Activated T-cell treated with anti-CD3 and anti-CD28 coated beads, Interleukin-2, amount 50 U/mL, for 48 hours (primary cell): ENCODE results near the gene ERBB4.
"Not testable (repeated sequence)": the region's sequence is repeated elsewhere in the genome, so short reads cannot be mapped to it uniquely, and the experiment has no call there.

Experiments used
- DNase-seq, 2 experiments: peaks; one replicate each; pipeline ENCODE4 v3.0.0-alpha.2; 2020

ERBB4 gene

GRCh38 chr2:211665299-211665698 lies 873.3 kb downstream of the ERBB4 start:
- DNase-seq: no peak

GRCh38 chr2:211664321-211664720 lies 874.3 kb downstream of the ERBB4 start:
- DNase-seq: no peak

- no peak for DNase-seq
Observed at GRCh38 chr2:211654211-211654780, 884.3 kb downstream of the ERBB4 start.

DNA sequence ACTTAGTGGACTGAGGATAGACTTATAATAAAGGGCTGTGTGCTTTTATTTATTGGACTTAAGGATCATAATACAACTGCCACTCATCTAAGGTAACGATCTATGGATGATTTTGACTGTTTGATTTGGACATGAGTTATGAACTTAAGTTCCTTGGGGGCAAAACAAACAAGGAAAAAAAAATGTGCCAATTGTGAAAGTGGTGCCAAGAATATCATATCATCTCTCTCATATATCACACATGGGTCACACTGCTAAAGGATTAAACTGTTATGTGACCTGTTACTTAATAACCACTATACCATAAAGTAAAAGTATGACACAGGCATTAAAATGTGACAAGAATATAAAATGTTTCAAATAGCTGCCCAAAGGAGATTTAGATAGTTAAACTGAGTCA lies 886.3 kb downstream of the ERBB4 start:
- no peak for DNase-seq

DNA sequence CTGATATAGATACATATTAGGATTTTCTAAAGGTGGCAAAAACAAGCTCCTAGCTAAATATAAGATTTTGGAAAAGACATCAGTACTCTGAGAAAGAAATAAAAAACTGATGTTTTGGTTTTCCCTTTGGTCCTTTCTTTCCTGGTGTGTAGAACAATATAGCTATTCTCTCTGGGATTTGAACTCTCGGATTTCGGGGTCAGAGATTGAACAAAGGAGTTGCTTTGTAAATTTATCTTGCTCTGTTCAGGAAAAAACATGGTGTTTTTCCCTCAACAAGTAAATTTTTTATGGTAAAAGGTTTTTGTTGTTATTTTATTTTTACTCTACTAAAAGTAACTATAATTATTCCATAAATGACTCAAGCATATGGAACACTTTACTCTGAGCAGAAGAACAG lies 889.3 kb downstream of the ERBB4 start:
- no peak for DNase-seq

- no peak for DNase-seq
Observed at GRCh38 chr2:211631503-211631902, 907.1 kb downstream of the ERBB4 start.

DNA sequence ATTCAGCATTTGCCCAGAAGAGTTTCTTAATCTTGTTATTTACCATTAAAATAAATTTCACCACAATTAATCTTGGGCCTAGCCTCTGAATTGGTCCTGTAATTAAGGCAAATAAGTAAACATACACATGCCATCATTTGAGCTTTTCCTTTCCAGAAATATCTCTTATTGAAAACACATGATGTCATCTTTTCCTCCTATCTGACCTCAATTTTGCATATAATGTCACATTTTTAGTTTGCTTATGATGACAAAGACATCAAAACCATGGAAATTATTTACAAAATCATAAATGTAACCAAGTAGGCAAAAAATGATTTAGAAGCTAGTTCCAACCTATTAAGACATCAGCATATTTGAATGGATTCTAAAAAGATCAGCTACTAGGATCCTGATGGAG lies 915.5 kb downstream of the ERBB4 start:
- DNase-seq: no peak

GRCh38 chr2:211620986-211621385 lies 917.6 kb downstream of the ERBB4 start:
- no peak for DNase-seq

DNA sequence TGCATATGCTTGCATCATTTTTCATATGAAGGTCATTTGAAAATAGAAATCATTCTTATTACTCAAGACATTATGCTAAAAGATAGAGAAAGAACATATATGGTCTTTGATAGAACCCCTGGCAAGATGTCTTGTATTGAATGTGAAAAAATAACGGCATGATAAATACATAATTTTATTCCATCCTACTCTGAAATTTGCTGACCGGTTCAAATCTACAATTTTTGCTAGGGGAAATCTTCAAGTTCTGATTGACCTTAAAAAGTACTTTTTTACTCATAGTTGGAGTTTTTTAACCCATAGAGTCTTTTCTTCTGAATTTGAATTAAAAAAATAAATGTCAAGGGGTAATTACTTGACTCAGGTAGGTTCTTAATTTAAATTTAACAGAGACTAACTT lies 920.8 kb downstream of the ERBB4 start:
- no peak for DNase-seq

- no peak for DNase-seq
Observed at GRCh38 chr2:211611621-211612020, 927.0 kb downstream of the ERBB4 start.

GRCh38 chr2:211611061-211611518 lies 927.5 kb downstream of the ERBB4 start:
- DNase-seq: no peak

GRCh38 chr2:211609127-211609526 lies 929.5 kb downstream of the ERBB4 start:
- DNase-seq: no peak

- no peak for DNase-seq
Observed at GRCh38 chr2:211599146-211599545, 939.5 kb downstream of the ERBB4 start.

DNA sequence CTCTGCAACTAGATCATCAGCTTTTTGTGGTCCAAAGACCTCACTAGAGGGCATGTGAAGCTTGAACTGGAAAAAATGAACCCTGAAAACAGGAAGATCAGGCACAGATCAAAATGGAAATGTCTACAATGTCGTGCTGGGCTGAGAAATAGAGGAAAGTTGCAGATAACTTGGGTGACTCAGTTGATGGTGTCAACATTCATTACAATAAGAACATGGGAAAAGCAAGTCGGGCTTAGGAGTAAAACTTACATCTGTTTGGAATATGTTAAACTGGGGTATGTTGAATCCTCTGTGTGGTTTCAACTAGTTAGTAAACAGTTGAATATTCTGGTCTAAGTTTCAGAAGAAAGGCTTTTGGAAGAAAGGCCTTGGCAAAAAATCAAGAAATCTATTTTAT lies 940.4 kb downstream of the ERBB4 start:
- no peak for DNase-seq

DNA sequence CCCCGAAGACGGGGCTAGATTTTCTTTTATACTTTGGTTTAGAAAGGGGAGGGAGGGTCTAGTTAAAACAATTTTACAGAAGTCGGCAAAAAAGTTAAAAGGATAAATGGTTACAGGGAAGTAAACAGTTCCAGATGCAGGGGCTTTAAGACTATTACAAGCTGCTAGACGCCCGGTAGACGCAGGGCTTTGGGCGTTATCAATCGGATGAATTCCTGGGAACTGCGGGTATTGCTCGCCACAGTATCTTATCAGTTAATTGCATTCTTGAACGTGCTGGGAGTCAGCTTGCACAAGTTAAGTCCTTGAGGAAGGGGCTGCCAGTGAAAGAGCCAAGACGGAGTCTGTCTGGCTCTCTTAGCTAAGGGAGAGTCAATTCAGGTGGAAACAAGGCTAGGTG lies 946.6 kb downstream of the ERBB4 start:
- not testable (repeated sequence) for DNase-seq

- DNase-seq: no peak
Observed at GRCh38 chr2:211591426-211591825, 947.2 kb downstream of the ERBB4 start.

- DNase-seq: no peak
Observed at GRCh38 chr2:211568439-211568838, 970.2 kb downstream of the ERBB4 start.

DNA sequence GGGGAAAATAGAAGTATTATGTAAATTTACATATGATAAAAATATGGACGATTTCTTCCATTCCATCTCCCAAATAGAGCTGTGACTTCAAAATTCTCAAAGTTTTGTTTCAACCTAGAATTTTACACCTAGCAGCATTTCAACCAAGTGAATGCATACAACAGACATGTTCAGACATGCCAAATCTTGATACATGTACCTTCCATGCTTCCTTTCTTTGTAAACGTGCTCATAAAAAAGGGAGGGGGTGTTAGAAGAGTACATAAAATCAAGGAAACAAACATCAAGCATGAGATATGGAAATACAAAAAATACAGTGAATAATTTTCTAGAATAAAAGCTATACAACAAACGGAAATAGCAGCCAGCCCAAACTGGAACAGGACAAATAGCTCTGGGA lies 974.2 kb downstream of the ERBB4 start:
- no peak for DNase-seq

DNA sequence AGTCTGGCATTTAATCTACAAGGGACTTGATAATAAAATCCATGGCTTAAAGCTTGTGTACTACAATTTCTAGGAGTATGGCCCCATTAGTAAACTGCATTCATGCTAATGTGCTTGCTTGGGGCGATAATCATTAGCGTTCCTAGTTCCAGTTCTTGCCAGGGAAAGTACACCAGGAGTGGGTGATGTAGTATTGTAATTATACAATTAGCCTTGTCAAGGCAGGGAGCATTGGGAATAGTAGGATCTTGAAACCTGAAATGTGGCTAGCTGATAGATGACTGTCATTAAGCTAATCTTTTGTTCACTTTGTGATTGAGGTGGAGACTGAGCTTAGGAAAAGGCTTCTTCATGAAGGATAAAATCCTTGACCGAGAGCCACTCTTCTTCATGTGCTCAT lies 993.0 kb downstream of the ERBB4 start:
- no peak for DNase-seq

DNA sequence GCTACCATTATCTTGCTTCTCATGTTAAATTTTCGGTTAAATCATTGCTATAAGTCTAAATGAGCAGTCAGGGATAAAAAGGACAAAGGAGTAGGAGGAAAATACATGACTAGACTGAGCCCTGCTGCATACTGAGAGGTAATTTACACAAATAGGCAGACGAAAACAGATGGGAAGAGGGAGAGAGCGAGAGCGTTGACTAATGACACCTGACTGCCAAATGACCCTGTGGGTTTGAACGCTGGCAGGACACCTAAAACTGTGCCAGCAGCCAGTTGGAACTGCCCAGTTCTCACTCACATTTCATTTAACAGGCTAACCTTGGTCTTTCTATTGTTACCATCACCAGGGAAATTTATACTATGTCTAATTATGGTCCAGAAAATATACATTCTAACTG lies 1004.0 kb downstream of the ERBB4 start:
- DNase-seq: no peak

DNA sequence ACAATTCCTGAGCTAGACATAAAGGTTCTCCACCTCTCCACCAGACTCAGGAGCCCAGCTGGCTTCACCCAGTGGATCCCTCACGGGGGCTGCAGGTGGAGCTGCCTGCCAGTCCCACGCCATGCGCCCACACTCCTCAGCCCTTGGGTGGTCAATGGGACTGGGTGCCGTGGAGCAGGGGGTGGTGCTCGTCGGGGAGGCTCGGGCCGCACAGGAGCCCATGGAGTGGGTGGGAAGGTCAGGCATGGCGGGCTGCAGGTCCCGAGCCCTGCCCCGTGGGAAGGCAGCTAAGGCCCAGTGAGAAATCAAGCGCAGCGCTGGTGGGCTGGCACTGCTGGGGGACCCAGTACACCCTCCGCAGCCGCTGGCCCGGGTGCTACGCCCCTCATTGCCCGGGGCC lies 1014.4 kb downstream of the ERBB4 start:
- not testable (repeated sequence) for DNase-seq

DNA sequence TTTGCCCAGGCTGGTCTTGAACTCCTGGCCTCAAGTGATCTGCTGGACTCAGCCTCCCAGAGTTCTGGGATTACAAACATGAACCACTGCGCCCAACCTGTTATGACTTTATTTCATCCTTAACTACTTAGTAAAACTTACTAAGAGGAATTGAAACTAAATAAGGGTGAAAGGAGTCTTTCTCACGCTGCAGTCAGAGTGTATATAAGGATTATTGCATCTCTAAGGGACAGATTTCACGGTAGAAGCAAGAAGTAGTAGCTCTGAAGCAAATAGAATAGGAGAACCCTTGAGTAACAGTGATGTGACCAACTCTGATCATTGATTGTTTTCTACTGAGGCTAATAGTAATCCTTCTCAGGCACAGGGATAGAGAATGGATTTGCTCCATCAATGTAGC lies 1022.1 kb downstream of the ERBB4 start:
- no peak for DNase-seq

- no peak for DNase-seq
Observed at GRCh38 chr2:211514049-211514448, 1024.6 kb downstream of the ERBB4 start.

DNA sequence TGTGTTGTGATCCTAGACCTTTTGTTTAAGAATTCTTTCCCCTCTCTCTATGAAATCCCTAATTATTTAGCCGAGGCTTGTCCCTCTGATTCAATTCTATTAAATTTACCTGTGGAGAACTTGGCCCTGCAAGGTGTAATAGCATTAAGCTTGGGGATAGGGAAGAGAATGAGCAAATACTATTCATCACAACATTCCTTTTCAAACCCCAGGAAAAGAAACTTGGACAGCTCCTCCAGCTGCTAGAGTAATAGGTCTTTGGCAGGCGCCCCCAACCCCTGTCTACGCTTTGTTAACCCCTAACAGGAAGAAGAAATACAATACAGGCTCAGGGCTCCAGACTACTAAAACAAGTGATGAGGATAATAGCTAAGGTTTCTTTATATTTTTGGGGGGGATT lies 1025.2 kb downstream of the ERBB4 start:
- DNase-seq: no peak

GRCh38 chr2:211512806-211513205 lies 1025.8 kb downstream of the ERBB4 start:
- no peak for DNase-seq

- DNase-seq: no peak
Observed at GRCh38 chr2:211503856-211504255, 1034.7 kb downstream of the ERBB4 start.
